Uterus (tissue), 2 donors: ENCODE data around the gene INTS1.

Experiments used
- CTCF ChIP-seq, 4 experiments: fragments of 200-600 bp in 2 of 4; fragments of 450-650 bp in 2 of 4; sonication (generic) in 2 of 4; IDR thresholded peaks; one replicate each; pipeline ENCODE4 v1.5.1; 2016 to 2019; ENCODE audit warnings: antibody characterized with exemption in 4 of 4, mild to moderate bottlenecking in 2 of 4, moderate library complexity in 1 of 4
- POLR2A ChIP-seq, 2 donors: fragments of 450-650 bp; IDR thresholded peaks; one replicate each; pipeline ENCODE4 v1.6.1; 2016; ENCODE audit warnings: antibody characterized with exemption in 2 of 2, mild to moderate bottlenecking in 1 of 2, moderate library complexity in 1 of 2

GRCh38 chr7:1444925-1445322, 59.3 kb downstream of the INTS1 start:
- no peak for TF ChIP-seq POLR2A (IDR thresholded peaks at IDR 0.05)
- TF ChIP-seq CTCF (IDR thresholded peaks at IDR 0.05) = no peak
